Osteoblast (primary cell): ENCODE results near the gene SHISA2. TPM values are rescaled to one million over a fixed set of nuclear protein-coding genes. Genes with fewer than 3 reads are reported as not detected.

ENCODE experiments used
- DNase-seq: peaks from one replicate; pipeline ENCODE4 v3.0.0; 2011; ENCODE audit warnings: low spot score, mixed read lengths; ENCODE audit not compliant: insufficient read length; ENCODE audit errors: missing footprints
- H2AFZ ChIP-seq: 2 replicates; pipeline ENCODE4 v1.6.0; 2011; ENCODE audit warnings: mild to moderate bottlenecking, low read length
- H3K27ac ChIP-seq: 2 replicates; pipeline ENCODE4 v1.5.1; 2011; ENCODE audit warnings: mild to moderate bottlenecking, low read depth, low read length, moderate library complexity
- H3K27me3 ChIP-seq: 2 replicates; pipeline ENCODE4 v1.6.0; 2012; ENCODE audit warnings: mild to moderate bottlenecking, control low read depth, inconsistent platforms, low read length, moderate library complexity; ENCODE audit not compliant: insufficient read depth
- H3K36me3 ChIP-seq: 2 replicates; pipeline ENCODE4 v1.5.1; 2011; ENCODE audit warnings: mild to moderate bottlenecking, low read length, control low read depth, moderate library complexity; ENCODE audit not compliant: insufficient read depth
- H3K4me1 ChIP-seq: 2 replicates; pipeline ENCODE4 v1.5.1; 2011; ENCODE audit warnings: mild to moderate bottlenecking, low read length, control low read depth, moderate library complexity; ENCODE audit not compliant: insufficient read depth
- H3K4me2 ChIP-seq: 2 replicates; pipeline ENCODE4 v1.6.0; 2011; ENCODE audit warnings: mild to moderate bottlenecking, low read length; ENCODE audit not compliant: insufficient read depth
- H3K4me3 ChIP-seq: fragments of 200-600 bp; sonication (generic); 3 replicates; pipeline ENCODE4 v1.5.1; 2012; ENCODE audit warnings: mild to moderate bottlenecking, low read length, inconsistent platforms; ENCODE audit not compliant: insufficient read depth
- H3K79me2 ChIP-seq: 2 replicates; pipeline ENCODE4 v1.6.0; 2012; ENCODE audit warnings: mild to moderate bottlenecking, low read length, control low read depth, inconsistent platforms; ENCODE audit not compliant: insufficient read depth
- H3K9me3 ChIP-seq: 2 replicates; pipeline ENCODE4 v1.5.1; 2011; ENCODE audit warnings: low read depth, low read length, control low read depth
- H4K20me1 ChIP-seq: 2 replicates; pipeline ENCODE4 v1.6.0; 2012; ENCODE audit warnings: mild to moderate bottlenecking, low read length, control low read depth; ENCODE audit not compliant: insufficient read depth
- CTCF ChIP-seq: IDR thresholded peaks from 2 replicates; pipeline ENCODE4 v1.5.1; 2011; ENCODE audit warnings: mild to moderate bottlenecking, low read depth, low read length, moderate library complexity; ENCODE audit errors: extremely low read depth
- total RNA-seq: library from RNA; depleted of rRNA; stranded (reverse); fragments of >200 nt; gene quantifications from 2 replicates; pipeline ENCODE4 v1.2.3, GENCODE V29; 2012

SHISA2 gene
- total RNA-seq, 1 donor: 4.3 TPM

- Histone ChIP-seq H3K79me2 (no peaks in the 10 kb centered on the region), H4K20me1 (no peaks in the 10 kb centered on the region), H3K4me1 (peaks cover 4% of the 10 kb centered on the region), H3K4me2 (no peak overlapping the region), H3K27me3 (peaks cover 7% of the 10 kb centered on the region), H3K9me3 (no peaks in the 10 kb centered on the region), H3K27ac (no peak overlapping the region), H2AFZ (no peak overlapping the region), H3K36me3 (no peaks in the 10 kb centered on the region), H3K4me3 (no peak overlapping the region)
- TF ChIP-seq CTCF: no peak
- DNase-seq: no peak
Observed at GRCh38 chr13:26061256-26061655, 9.4 kb upstream of the SHISA2 start.

GRCh38 chr13:26060357-26060756, 8.5 kb upstream of the SHISA2 start:
- no peak for DNase-seq
- peaks cover 4% of the 10 kb centered on the region for H3K4me1 ChIP-seq
- H3K4me3 ChIP-seq: no peak overlapping the region
- H3K79me2 ChIP-seq: no peaks in the 10 kb centered on the region
- H3K36me3 ChIP-seq: no peaks in the 10 kb centered on the region
- TF ChIP-seq CTCF: no peak
- H3K4me2 ChIP-seq: no peak overlapping the region
- H3K9me3 ChIP-seq: no peaks in the 10 kb centered on the region
- peaks cover 11% of the 10 kb centered on the region for H3K27me3 ChIP-seq
- no peak overlapping the region for H2AFZ ChIP-seq
- H3K27ac ChIP-seq: no peak overlapping the region
- H4K20me1 ChIP-seq: no peaks in the 10 kb centered on the region

DNA sequence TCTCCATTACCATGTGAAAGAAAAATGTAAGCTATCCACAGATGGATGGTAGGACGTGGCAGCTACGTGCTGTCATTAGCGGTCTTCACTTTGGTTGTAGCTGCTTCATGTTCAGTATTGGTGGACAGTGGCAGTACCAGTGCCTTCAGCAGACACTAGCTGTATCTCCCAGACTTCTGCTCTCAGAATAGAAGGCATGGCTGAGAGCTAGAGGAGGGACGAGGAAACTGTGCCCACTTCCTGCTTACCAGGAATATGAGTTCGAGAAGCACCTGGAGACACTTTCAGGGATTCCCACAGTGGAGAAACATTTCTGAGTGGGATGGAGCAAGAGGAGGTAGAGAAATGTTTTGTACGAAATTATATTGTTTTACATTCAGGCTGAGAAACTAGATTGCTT, 6.9 kb upstream of the SHISA2 start:
- Histone ChIP-seq H3K36me3 (no peaks in the 10 kb centered on the region), H3K4me3 (no peak overlapping the region), H2AFZ (no peak overlapping the region), H4K20me1 (no peaks in the 10 kb centered on the region), H3K9me3 (no peaks in the 10 kb centered on the region), H3K27ac (no peak overlapping the region), H3K79me2 (no peaks in the 10 kb centered on the region), H3K27me3 (peaks cover 20% of the 10 kb centered on the region), H3K4me1 (peaks cover 4% of the 10 kb centered on the region), H3K4me2 (no peak overlapping the region)
- no peak for DNase-seq
- no peak for TF ChIP-seq CTCF

GRCh38 chr13:26054896-26055295, 3.1 kb upstream of the SHISA2 start:
- Histone ChIP-seq H3K36me3 (no peaks in the 10 kb centered on the region), H3K27me3 (peaks cover 52% of the 10 kb centered on the region), H3K9me3 (no peaks in the 10 kb centered on the region), H3K27ac (no peak overlapping the region), H4K20me1 (no peaks in the 10 kb centered on the region), H3K4me3 (no peak overlapping the region), H3K4me2 (no peak overlapping the region), H3K79me2 (no peaks in the 10 kb centered on the region), H3K4me1 (no peaks in the 10 kb centered on the region), H2AFZ (no peak overlapping the region)
- no peak for DNase-seq
- no peak for TF ChIP-seq CTCF
